HepG2 (cell line): ENCODE results near the gene CCDC150. TPM values are rescaled to one million over a fixed set of nuclear protein-coding genes. Genes with fewer than 3 reads are reported as not detected.

Source experiments
- CHD2 ChIP-seq: IDR thresholded peaks from 2 replicates; pipeline ENCODE4 v1.6.1; 2011; ENCODE audit warnings: low read depth, low read length, improper control_type of control experiment
- ELK4 ChIP-seq: sonication (generic); formaldehyde crosslinking; IDR thresholded peaks from 2 replicates; pipeline ENCODE4 v1.9.0; 2021; ENCODE audit warnings: missing genetic modification reagents, borderline replicate concordance
- MAX ChIP-seq: IDR thresholded peaks from 2 replicates; pipeline ENCODE4 v1.6.1; 2012; ENCODE audit warnings: inconsistent platforms
- MLXIP ChIP-seq: sonication (generic); formaldehyde crosslinking; IDR thresholded peaks from 2 replicates; pipeline ENCODE4 v1.9.0; 2021; ENCODE audit warnings: missing genetic modification reagents, borderline replicate concordance
- MTERF4 ChIP-seq: sonication (generic); formaldehyde crosslinking; IDR thresholded peaks from 2 replicates; pipeline ENCODE4 v1.8.0; 2023; ENCODE audit warnings: mild to moderate bottlenecking, missing genetic modification reagents
- NFE2 ChIP-seq: sonication (generic); formaldehyde crosslinking; IDR thresholded peaks from 2 replicates; pipeline ENCODE4 v1.4.0; 2020; ENCODE audit warnings: missing genetic modification reagents
- NFIC ChIP-seq: IDR thresholded peaks from 2 replicates; pipeline ENCODE4 v1.6.1; 2012; ENCODE audit warnings: mild to moderate bottlenecking, low read length, inconsistent platforms
- PHF8 ChIP-seq: sonication (generic); formaldehyde crosslinking; IDR thresholded peaks from 2 replicates; pipeline ENCODE4 v1.5.0; 2020; ENCODE audit warnings: missing genetic modification reagents
- RARA ChIP-seq: IDR thresholded peaks from 2 replicates; pipeline ENCODE4 v1.6.1; 2016; ENCODE audit warnings: missing genetic modification reagents, missing compliant biosample characterization
- TFDP2 ChIP-seq: sonication (generic); formaldehyde crosslinking; IDR thresholded peaks from 2 replicates; pipeline ENCODE4 v1.4.0; 2020; ENCODE audit warnings: missing genetic modification reagents
- ZBED4 ChIP-seq: sonication (generic); formaldehyde crosslinking; IDR thresholded peaks from 2 replicates; pipeline ENCODE4 v1.4.0; 2020; ENCODE audit warnings: missing genetic modification reagents, borderline replicate concordance
- ZFP36 ChIP-seq: fragments of 150-350 bp; IDR thresholded peaks from 2 replicates; pipeline ENCODE4 v1.6.1; 2018; ENCODE audit warnings: borderline replicate concordance, low read length, low read depth; ENCODE audit not compliant: partially characterized antibody
- ZNF292 ChIP-seq: sonication (generic); formaldehyde crosslinking; IDR thresholded peaks from 2 replicates; pipeline ENCODE4 v1.8.1; 2022; ENCODE audit warnings: mild to moderate bottlenecking, low read depth, missing genetic modification reagents, borderline replicate concordance
- ZNF326 ChIP-seq: sonication (generic); formaldehyde crosslinking; IDR thresholded peaks from 2 replicates; pipeline ENCODE4 v1.4.0; 2020; ENCODE audit warnings: missing genetic modification reagents, borderline replicate concordance
- ZNF343 ChIP-seq: sonication (generic); formaldehyde crosslinking; IDR thresholded peaks from 2 replicates; pipeline ENCODE4 v1.4.0; 2020; ENCODE audit warnings: mild to moderate bottlenecking, missing genetic modification reagents
- ZNF562 ChIP-seq: sonication (generic); formaldehyde crosslinking; IDR thresholded peaks from 2 replicates; pipeline ENCODE4 v1.8.0; 2022; ENCODE audit warnings: missing genetic modification reagents, borderline replicate concordance
- ZNF564 ChIP-seq: sonication (generic); formaldehyde crosslinking; IDR thresholded peaks from 2 replicates; pipeline ENCODE4 v1.8.1; 2023; ENCODE audit warnings: mild to moderate bottlenecking, missing genetic modification reagents
- ZNF678 ChIP-seq: sonication (generic); formaldehyde crosslinking; IDR thresholded peaks from 2 replicates; pipeline ENCODE4 v1.4.0; 2020; ENCODE audit warnings: mild to moderate bottlenecking, missing genetic modification reagents
- ZNF7 ChIP-seq: IDR thresholded peaks from 2 replicates; pipeline ENCODE4 v1.6.1; 2016; ENCODE audit warnings: missing biosample characterization, missing genetic modification reagents
- ZNF709 ChIP-seq: sonication (generic); formaldehyde crosslinking; IDR thresholded peaks from 2 replicates; pipeline ENCODE4 v1.5.0; 2020; ENCODE audit warnings: mild to moderate bottlenecking, missing genetic modification reagents
- ZSCAN9 ChIP-seq: IDR thresholded peaks from 2 replicates; pipeline ENCODE4 v1.6.1; 2016; ENCODE audit warnings: borderline replicate concordance
- polyA plus RNA-seq, 8 experiments: library from polyadenylated mRNA; depleted of rRNA in 3 of 8; stranded (reverse) in 7 of 8; unstranded in 1 of 8; fragments of >200 nt; fragmentation: Illumina TruSeq in 4 of 8; extraction: Trizol in 4 of 8; gene quantifications; 2 replicates each; pipeline versions ENCODE4 v1.2.1 to v1.2.3, GENCODE V29; 2011 to 2016; ENCODE audit warnings: low read depth in 4 of 8, missing spikeins in 1 of 8, mixed read lengths in 1 of 8; ENCODE audit not compliant: insufficient read depth in 1 of 8
- total RNA-seq, 5 experiments: library from RNA; depleted of rRNA; stranded (reverse); fragments of >200 nt; fragmentation: Illumina TruSeq; extraction: Trizol; gene quantifications; 2 replicates each; pipeline ENCODE4 v1.2.3, GENCODE V29; 2016; ENCODE audit warnings: low read depth in 1 of 5

The CCDC150 gene
- total and polyA plus RNA-seq, 2 of the 13 experiments (the other 11 are each of a cell fraction or from before 2014, with no cell fraction given), result 14.9 to 32.6 TPM

GRCh38 chr2:196729418-196729817 lies 89.9 kb downstream of the CCDC150 start (continued):
- TF ChIP-seq ZBED4 (CRISPR knock-in tag) (peak; percentile 85), ZNF326 (CRISPR knock-in tag) (no peak), ZNF7 (no peak), ELK4 (CRISPR knock-in tag) (no peak), PHF8 (CRISPR knock-in tag) (no peak), ZNF343 (no peak), ZNF562 (CRISPR knock-in tag) (no peak), RARA (CRISPR knock-in tag) (peak; percentile 54; the same call in 1 of the 2 replicates), MLXIP (CRISPR knock-in tag) (no peak), ZFP36 (no peak), NFE2 (CRISPR knock-in tag) (no peak), ZSCAN9 (peak; percentile 69; the same call in 1 of the 2 replicates), CHD2 (no peak), ZNF564 (CRISPR knock-in tag) (no peak), NFIC (peak; percentile 73), ZNF292 (peak; percentile 85; the same call in 1 of the 2 replicates), TFDP2 (CRISPR knock-in tag) (no peak), ZNF709 (CRISPR knock-in tag) (0 out of 2 replicates have a peak, but pooled peaks have one; percentile 45), ZNF678 (CRISPR knock-in tag) (no peak), MAX (peak; percentile 40; the same call in 1 of the 2 replicates), MTERF4 (CRISPR knock-in tag) (no peak)
